SK-N-SH treated with all-trans-retinoic acid at 6 μM for 48 hours (cell line): Measurements from ENCODE around the gene ARHGAP4.

Experiments used
- ATAC-seq: fragments of 200-7000 bp; cut with Tn5 transposase; 3 replicates; pipeline ENCODE4 v1.9.1; 2020; ENCODE audit warnings: mild to moderate bottlenecking, moderate library complexity
- ARNTL ChIP-seq: fragments of 450-650 bp; formaldehyde crosslinking; IDR thresholded peaks from 2 replicates; pipeline ENCODE4 v1.5.0; 2020; ENCODE audit warnings: low read depth, mild to moderate bottlenecking, moderate library complexity, borderline replicate concordance
- BACH2 ChIP-seq: fragments of 250-450 bp; sonication (Bioruptor Pico); IDR thresholded peaks from 2 replicates; pipeline ENCODE4 v1.9.0; 2021; ENCODE audit warnings: mild to moderate bottlenecking, borderline replicate concordance
- CSDC2 ChIP-seq: fragments of 250-450 bp; sonication (Bioruptor Pico); IDR thresholded peaks from 2 replicates; pipeline ENCODE4 v1.5.0; 2020; ENCODE audit warnings: mild to moderate bottlenecking, moderate library complexity
- CSRNP3 ChIP-seq: fragments of 250-450 bp; sonication (Bioruptor Pico); IDR thresholded peaks from 2 replicates; pipeline ENCODE4 v1.5.1; 2021; ENCODE audit warnings: mild to moderate bottlenecking, moderate library complexity
- ESRRG ChIP-seq: fragments of 250-450 bp; sonication (Bioruptor Pico); IDR thresholded peaks from 2 replicates; pipeline ENCODE4 v1.6.1; 2021; ENCODE audit warnings: mild to moderate bottlenecking
- GLIS3 ChIP-seq: fragments of 250-450 bp; sonication (Bioruptor Pico); IDR thresholded peaks from 2 replicates; pipeline ENCODE4 v1.5.0; 2020; ENCODE audit warnings: mild to moderate bottlenecking, moderate library complexity
- ISL1 ChIP-seq: fragments of 250-450 bp; sonication (Bioruptor Pico); IDR thresholded peaks from 2 replicates; pipeline ENCODE4 v2.1.2; 2022; ENCODE audit warnings: mild to moderate bottlenecking, moderate library complexity
- OSR1 ChIP-seq: fragments of 250-450 bp; sonication (Bioruptor Pico); IDR thresholded peaks from 2 replicates; pipeline ENCODE4 v1.8.0; 2022; ENCODE audit warnings: moderate library complexity, mild to moderate bottlenecking, inconsistent platforms
- PATZ1 ChIP-seq: fragments of 250-450 bp; sonication (Bioruptor Pico); IDR thresholded peaks from 2 replicates; pipeline ENCODE4 v1.8.0; 2020; ENCODE audit warnings: mild to moderate bottlenecking, moderate library complexity, borderline replicate concordance
- POU6F1 ChIP-seq: fragments of 250-450 bp; sonication (Bioruptor Pico); IDR thresholded peaks from 2 replicates; pipeline ENCODE4 v1.8.0; 2021; ENCODE audit warnings: low read depth, mild to moderate bottlenecking, moderate library complexity, borderline replicate concordance
- PPARA ChIP-seq: fragments of 250-450 bp; sonication (Bioruptor Pico); IDR thresholded peaks from 2 replicates; pipeline ENCODE4 v1.5.0; 2020; ENCODE audit warnings: mild to moderate bottlenecking, borderline replicate concordance
- RARB ChIP-seq: fragments of 250-450 bp; sonication (Bioruptor Pico); IDR thresholded peaks from 2 replicates; pipeline ENCODE4 v1.8.0; 2021; ENCODE audit warnings: mild to moderate bottlenecking, moderate library complexity
- SNAI2 ChIP-seq: fragments of 250-450 bp; sonication (Bioruptor Pico); IDR thresholded peaks from 2 replicates; pipeline ENCODE4 v1.5.0; 2020; ENCODE audit warnings: mild to moderate bottlenecking, moderate library complexity
- TCF4 ChIP-seq: fragments of 250-450 bp; sonication (Bioruptor Pico); IDR thresholded peaks from 2 replicates; pipeline ENCODE4 v1.8.0; 2021; ENCODE audit warnings: mild to moderate bottlenecking, moderate library complexity, borderline replicate concordance
- TOX ChIP-seq: fragments of 250-450 bp; sonication (Bioruptor Pico); IDR thresholded peaks from 2 replicates; pipeline ENCODE4 v1.8.0; 2021; ENCODE audit warnings: mild to moderate bottlenecking, moderate library complexity, borderline replicate concordance
- ZC3H10 ChIP-seq: fragments of 250-450 bp; sonication (Bioruptor Pico); IDR thresholded peaks from 2 replicates; pipeline ENCODE4 v1.5.1; 2021; ENCODE audit warnings: mild to moderate bottlenecking, moderate library complexity
- ZFP3 ChIP-seq: fragments of 250-450 bp; sonication (Bioruptor Pico); IDR thresholded peaks from 2 replicates; pipeline ENCODE4 v1.5.0; 2020; ENCODE audit warnings: mild to moderate bottlenecking, moderate library complexity
- ZFP30 ChIP-seq: fragments of 450-650 bp; formaldehyde crosslinking; IDR thresholded peaks from 2 replicates; pipeline ENCODE4 v1.5.0; 2022; ENCODE audit warnings: mild to moderate bottlenecking, moderate library complexity
- ZNF565 ChIP-seq: fragments of 450-650 bp; formaldehyde crosslinking; conservative IDR thresholded peaks from 2 replicates; pipeline ENCODE4 v1.5.0; 2020; ENCODE audit warnings: low read depth, mild to moderate bottlenecking, moderate library complexity
- ZNF70 ChIP-seq: fragments of 450-650 bp; formaldehyde crosslinking; IDR thresholded peaks from 2 replicates; pipeline ENCODE4 v1.5.0; 2020; ENCODE audit warnings: mild to moderate bottlenecking, moderate library complexity
- ZNF8 ChIP-seq: fragments of 450-650 bp; formaldehyde crosslinking; IDR thresholded peaks from 2 replicates; pipeline ENCODE4 v1.5.0; 2020; ENCODE audit warnings: mild to moderate bottlenecking, moderate library complexity
- TF ChIP-seq, protein P1 (sequence below): fragments of 250-450 bp; sonication (Bioruptor Pico); IDR thresholded peaks from 2 replicates; pipeline ENCODE4 v1.5.0; 2020; ENCODE audit warnings: mild to moderate bottlenecking, moderate library complexity

The ARHGAP4 gene

DNA sequence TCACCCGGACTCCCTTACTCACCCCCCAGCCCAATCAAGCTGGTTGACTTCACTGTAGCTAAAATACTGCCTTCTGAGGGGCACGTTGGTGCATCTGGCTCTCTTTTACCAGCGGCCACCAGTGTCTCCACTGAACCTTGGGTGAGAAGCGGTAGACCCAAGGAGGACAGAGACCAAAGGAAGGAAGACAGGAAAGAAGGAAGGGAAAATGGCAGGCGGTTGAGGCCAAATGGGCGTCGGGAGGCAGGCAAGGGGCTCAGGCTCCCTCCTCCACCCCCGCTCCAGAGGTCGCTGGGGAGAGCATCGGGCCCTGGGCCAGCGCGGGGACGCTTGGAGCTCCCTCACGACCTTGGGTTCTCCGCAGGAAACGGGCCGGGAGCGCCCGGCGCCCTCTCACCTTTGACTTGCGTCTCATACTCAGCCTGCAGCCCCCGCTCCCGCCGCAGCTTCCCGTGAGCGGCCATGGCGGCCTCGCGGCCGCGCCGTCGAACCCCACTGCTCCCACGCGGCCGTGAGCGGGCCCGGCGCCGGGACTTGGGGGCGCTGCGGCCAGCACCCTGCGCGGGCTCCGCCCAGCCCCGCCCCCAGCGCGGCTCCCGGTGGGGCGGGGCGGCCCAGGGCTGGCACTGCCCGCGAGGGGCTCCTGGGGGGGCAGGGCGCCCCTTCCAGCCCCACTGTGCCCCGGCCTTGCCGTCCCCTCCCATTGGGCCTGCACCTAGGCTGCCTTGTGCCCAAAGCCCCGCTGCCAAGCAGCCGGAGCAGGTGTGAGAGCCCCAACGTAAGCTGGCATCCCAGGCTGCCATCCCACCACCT lies at the start of gene ARHGAP4:
Gene ARHGAP4, minus strand, starts transcription at position 526 of the 813 bp plus-strand sequence. Its CDS starts 62 bp downstream, at position 464.
- no peak for ATAC-seq
- no peak for TF ChIP-seq BACH2 (CRISPR knock-in tag)
- TF ChIP-seq TOX (CRISPR knock-in tag) = no peak
- no peak for TF ChIP-seq ZNF70
- no peak for TF ChIP-seq OSR1 (CRISPR knock-in tag)
- no peak for TF ChIP-seq PPARA
- TF ChIP-seq ZFP30 = no peak
- TF ChIP-seq SNAI2 (CRISPR knock-in tag) = no peak
- TF ChIP-seq, protein P1, sequence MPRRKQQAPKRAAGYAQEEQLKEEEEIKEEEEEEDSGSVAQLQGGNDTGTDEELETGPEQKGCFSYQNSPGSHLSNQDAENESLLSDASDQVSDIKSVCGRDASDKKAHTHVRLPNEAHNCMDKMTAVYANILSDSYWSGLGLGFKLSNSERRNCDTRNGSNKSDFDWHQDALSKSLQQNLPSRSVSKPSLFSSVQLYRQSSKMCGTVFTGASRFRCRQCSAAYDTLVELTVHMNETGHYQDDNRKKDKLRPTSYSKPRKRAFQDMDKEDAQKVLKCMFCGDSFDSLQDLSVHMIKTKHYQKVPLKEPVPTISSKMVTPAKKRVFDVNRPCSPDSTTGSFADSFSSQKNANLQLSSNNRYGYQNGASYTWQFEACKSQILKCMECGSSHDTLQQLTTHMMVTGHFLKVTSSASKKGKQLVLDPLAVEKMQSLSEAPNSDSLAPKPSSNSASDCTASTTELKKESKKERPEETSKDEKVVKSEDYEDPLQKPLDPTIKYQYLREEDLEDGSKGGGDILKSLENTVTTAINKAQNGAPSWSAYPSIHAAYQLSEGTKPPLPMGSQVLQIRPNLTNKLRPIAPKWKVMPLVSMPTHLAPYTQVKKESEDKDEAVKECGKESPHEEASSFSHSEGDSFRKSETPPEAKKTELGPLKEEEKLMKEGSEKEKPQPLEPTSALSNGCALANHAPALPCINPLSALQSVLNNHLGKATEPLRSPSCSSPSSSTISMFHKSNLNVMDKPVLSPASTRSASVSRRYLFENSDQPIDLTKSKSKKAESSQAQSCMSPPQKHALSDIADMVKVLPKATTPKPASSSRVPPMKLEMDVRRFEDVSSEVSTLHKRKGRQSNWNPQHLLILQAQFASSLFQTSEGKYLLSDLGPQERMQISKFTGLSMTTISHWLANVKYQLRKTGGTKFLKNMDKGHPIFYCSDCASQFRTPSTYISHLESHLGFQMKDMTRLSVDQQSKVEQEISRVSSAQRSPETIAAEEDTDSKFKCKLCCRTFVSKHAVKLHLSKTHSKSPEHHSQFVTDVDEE = no peak

DNA sequence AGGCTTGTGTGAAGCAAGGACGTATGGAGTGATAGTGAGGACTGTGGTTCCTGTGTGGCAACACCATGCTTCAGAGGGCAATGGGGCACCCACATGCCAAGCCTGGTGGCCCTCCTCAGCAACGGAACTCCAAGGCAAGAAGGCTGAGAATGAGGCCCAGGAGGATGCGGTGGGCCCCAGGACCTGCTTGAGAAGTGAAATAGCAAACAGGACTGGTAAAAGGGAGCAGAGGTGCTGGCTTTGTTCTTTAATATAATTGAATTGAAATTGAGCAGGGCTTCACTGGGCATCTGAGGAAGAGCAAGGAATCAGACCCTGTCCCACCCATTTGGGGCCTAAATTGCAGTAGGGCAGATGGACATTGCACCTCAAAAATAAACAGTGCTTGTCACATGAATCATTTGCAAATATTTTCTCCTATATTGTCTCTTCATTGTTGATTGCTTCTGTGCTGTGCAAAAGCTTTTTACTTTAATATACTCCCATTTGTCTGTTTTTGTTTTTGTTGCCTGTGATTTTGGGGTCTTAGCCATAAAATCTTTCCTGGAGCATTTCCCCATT lies 48.7 kb upstream of the ARHGAP4 start:
- ATAC-seq = no peak
- TF ChIP-seq CSRNP3 (CRISPR knock-in tag) (no peak), RARB (CRISPR knock-in tag) (no peak), ARNTL (no peak), ZFP30 (no peak), TCF4 (CRISPR knock-in tag) (no peak), TOX (CRISPR knock-in tag) (no peak), BACH2 (CRISPR knock-in tag) (no peak), ZC3H10 (CRISPR knock-in tag) (no peak)
- TF ChIP-seq, protein P1 = no peak

DNA sequence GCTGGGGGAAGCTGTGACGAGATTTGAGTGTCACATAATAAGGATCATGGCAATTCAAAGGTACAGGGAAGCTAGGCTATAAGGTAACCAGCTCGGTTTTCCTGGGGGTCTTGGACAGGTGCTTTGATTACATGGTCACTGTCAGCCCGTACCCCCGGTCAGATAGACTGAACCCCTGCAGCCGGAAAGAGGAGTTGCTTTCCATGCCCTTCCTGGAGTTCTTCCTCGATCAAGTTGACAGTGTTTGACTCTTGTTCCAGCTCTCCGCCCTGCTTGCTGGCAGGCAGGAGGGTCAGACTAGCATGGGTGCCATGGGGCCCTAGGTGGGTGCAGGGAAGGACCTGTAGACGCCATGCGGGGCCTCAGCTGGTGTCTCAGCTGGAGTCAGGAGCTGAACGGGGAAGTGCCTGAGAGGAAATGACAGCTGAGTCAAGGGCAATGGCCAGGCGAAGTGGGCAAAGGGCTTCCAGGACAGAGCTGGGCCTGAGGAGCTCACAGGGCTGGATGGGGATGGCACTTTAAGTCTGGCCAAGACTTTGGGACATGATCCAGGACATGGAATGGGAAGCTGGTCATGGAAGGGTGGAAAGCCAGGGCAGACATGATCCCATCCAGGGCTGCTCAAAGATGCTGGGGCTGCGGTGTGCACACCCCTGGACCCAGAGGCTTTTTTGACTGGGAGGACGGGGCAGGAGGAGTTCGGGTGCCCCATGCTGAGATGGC lies 48.1 kb upstream of the ARHGAP4 start:
- ATAC-seq = no peak
- no peak for TF ChIP-seq ZNF8 (CRISPR knock-in tag)
- TF ChIP-seq TOX (CRISPR knock-in tag) = no peak
- no peak for TF ChIP-seq OSR1 (CRISPR knock-in tag)
- TF ChIP-seq PATZ1 = no peak
- no peak for TF ChIP-seq ESRRG (CRISPR knock-in tag)
- no peak for TF ChIP-seq ZFP30
- no peak for TF ChIP-seq POU6F1
- no peak for TF ChIP-seq GLIS3 (CRISPR knock-in tag)
- no peak for TF ChIP-seq RARB (CRISPR knock-in tag)
- no peak for TF ChIP-seq ZNF565 (CRISPR knock-in tag)
- TF ChIP-seq ZFP3 (CRISPR knock-in tag) = no peak
- no peak for TF ChIP-seq ISL1 (CRISPR knock-in tag)
- TF ChIP-seq BACH2 (CRISPR knock-in tag) = no peak
- TF ChIP-seq SNAI2 (CRISPR knock-in tag) = no peak
- TF ChIP-seq CSDC2 = no peak
- TF ChIP-seq ZC3H10 (CRISPR knock-in tag) = no peak
- TF ChIP-seq, protein P1 = no peak
- no peak for TF ChIP-seq ARNTL
